ENCODE data around the gene FBXO48.

- TF ChIP-seq GATA3 (IDR thresholded peaks at IDR 0.05; ENCODE audit: low read depth, low read length) (no peak), GATA2 (IDR thresholded peaks at IDR 0.05; ENCODE audit: low read depth, low read length) (no peak)
Measured at GRCh38 chr2:68458981-68459380, 8.1 kb downstream of the FBXO48 start.

All from SH-SY5Y (cell line).